ENCODE results near the gene PTPRG. TPM values are rescaled to one million over a fixed set of nuclear protein-coding genes. Genes with fewer than 3 reads are reported as not detected.

The PTPRG gene
- total RNA-seq, 6 experiments from 2014 or later = 11.7 to 27.8 (median 14.7) TPM

DNA sequence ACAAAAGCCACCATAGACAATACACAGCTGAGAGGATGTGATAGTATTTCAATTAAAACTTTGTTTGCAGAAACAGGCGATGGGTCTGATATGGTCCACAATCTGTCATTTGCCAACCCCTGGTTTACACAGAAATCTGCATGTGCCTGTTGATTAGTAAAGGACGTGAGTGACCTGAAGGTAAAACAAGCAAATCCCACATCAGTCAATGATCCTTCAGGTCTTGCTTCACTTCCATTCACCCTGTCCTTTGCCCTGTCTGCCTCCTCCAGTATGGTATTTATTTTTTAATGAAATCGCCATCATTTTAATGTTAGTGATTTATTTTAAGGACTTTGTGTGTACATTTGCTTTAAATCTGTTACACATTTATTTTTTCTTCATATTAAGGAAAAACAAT, 645.8 kb downstream of the PTPRG start:
- H3K27me3 ChIP-seq = no peaks in the 10 kb centered on the region
- WGBS (ENCODE audit: insufficient coverage, low coverage, low lambda C conversion rate, missing lambda C conversion rate) = 28% methylated on average over 3 of the region's 3 CpGs
- H3K4me1 ChIP-seq = no peaks in the 10 kb centered on the region
- ATAC-seq = peak in 3 of 4 donors; percentile 55 to 75 (median 59)
- no peak overlapping the region for H3K27ac ChIP-seq
- no peaks in the 10 kb centered on the region for H3K9me3 ChIP-seq
- no peak for DNase-seq
- no peaks in the 10 kb centered on the region for H3K36me3 ChIP-seq
- intact Hi-C loops (cut with DNase I) = no loop called here
- no peak overlapping the region for H3K4me3 ChIP-seq
- TF ChIP-seq, protein P1, sequence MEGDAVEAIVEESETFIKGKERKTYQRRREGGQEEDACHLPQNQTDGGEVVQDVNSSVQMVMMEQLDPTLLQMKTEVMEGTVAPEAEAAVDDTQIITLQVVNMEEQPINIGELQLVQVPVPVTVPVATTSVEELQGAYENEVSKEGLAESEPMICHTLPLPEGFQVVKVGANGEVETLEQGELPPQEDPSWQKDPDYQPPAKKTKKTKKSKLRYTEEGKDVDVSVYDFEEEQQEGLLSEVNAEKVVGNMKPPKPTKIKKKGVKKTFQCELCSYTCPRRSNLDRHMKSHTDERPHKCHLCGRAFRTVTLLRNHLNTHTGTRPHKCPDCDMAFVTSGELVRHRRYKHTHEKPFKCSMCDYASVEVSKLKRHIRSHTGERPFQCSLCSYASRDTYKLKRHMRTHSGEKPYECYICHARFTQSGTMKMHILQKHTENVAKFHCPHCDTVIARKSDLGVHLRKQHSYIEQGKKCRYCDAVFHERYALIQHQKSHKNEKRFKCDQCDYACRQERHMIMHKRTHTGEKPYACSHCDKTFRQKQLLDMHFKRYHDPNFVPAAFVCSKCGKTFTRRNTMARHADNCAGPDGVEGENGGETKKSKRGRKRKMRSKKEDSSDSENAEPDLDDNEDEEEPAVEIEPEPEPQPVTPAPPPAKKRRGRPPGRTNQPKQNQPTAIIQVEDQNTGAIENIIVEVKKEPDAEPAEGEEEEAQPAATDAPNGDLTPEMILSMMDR (IDR thresholded peaks at IDR 0.05) = no peak
- TF ChIP-seq POLR2A (IDR thresholded peaks at IDR 0.05) = no peak

DNA sequence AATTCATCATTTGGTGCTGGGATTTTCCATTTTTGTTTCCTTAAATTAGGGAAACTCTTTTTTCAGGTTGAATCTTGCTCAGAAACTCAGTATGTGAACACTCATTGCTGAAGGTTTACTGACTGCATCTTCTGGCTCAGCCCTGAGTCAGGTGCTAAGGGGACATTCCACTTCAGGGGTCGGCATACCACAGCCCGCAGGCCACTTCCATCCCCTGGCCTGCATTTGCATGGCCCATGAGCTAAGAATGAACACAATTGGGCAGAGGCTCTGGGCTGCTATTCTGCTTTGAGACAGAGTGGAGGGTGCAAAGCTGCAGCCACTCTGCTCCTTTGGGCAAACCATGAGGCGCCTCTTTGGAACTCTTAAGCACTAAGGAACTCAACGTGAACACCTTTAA, 647.0 kb downstream of the PTPRG start:
- DNase-seq = no peak
- 100% methylated on average over 3 of the region's 4 CpGs for WGBS (ENCODE audit: insufficient coverage, low coverage, low lambda C conversion rate, missing lambda C conversion rate)
- Histone ChIP-seq H3K36me3 (no peaks in the 10 kb centered on the region), H3K27ac (no peak overlapping the region), H3K9me3 (no peaks in the 10 kb centered on the region), H3K4me1 (no peaks in the 10 kb centered on the region), H3K27me3 (no peaks in the 10 kb centered on the region), H3K4me3 (no peak overlapping the region)
- intact Hi-C loops (cut with DNase I) = no loop called here
- no peak for TF ChIP-seq POLR2A (IDR thresholded peaks at IDR 0.05)
- TF ChIP-seq, protein P1 (IDR thresholded peaks at IDR 0.05) = no peak
- no peak for ATAC-seq

DNA sequence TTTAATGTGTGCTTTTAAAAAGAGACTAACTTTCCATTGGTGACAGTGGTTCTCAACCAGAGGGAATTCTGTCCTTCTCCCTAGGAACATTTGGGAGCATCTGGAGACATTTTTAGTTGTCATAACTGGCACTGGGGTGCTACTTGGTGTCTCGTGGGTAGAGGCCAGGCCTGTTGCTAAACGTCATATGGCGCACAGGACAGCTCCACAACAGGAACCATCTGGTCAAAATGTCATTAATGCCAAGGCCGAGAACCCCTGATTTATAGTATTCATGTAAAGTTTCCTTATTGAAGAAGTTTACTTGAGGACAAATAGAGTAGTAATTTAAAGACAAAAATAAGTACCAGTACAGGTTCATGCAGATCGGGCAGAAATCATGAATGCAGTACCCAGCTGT, 647.7 kb downstream of the PTPRG start:
- Histone ChIP-seq H3K36me3 (no peaks in the 10 kb centered on the region), H3K27ac (no peak overlapping the region), H3K4me1 (no peaks in the 10 kb centered on the region), H3K27me3 (no peaks in the 10 kb centered on the region), H3K9me3 (no peaks in the 10 kb centered on the region), H3K4me3 (no peak overlapping the region)
- 71% methylated on average over 4 of the region's 5 CpGs for WGBS (ENCODE audit: insufficient coverage, low coverage, low lambda C conversion rate, missing lambda C conversion rate)
- intact Hi-C loops (cut with DNase I) = no loop called here
- DNase-seq (no peak), ATAC-seq (no peak)
- no peak for TF ChIP-seq POLR2A (IDR thresholded peaks at IDR 0.05)
- TF ChIP-seq, protein P1 (IDR thresholded peaks at IDR 0.05) = no peak

DNA sequence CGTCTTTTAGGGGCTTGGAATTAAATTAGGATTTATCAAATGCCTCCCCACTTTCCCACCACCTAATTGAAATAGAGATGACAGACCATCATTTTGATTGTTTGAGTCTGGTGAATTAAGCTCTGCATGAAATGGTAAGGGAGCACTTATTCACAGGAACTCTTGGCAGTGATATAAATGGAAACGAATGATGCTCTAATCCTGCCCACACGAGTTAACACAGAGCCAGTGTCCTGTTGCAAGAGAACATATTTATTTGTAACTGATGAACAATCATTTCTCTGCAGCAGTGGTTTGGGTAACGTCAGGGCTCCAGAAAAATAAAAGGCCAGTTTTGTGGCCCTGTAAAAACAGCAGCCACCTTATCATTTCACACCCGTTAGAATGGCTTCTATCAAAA, 648.6 kb downstream of the PTPRG start:
- no peaks in the 10 kb centered on the region for H3K27me3 ChIP-seq
- H3K36me3 ChIP-seq = no peaks in the 10 kb centered on the region
- intact Hi-C loops (cut with DNase I) = no loop called here
- H3K27ac ChIP-seq = no peak overlapping the region
- no peaks in the 10 kb centered on the region for H3K9me3 ChIP-seq
- H3K4me1 ChIP-seq = no peaks in the 10 kb centered on the region
- ATAC-seq (no peak), DNase-seq (no peak)
- WGBS (ENCODE audit: insufficient coverage, low coverage, low lambda C conversion rate, missing lambda C conversion rate) = 73% methylated on average over 5 of the region's 5 CpGs
- no peak for TF ChIP-seq POLR2A (IDR thresholded peaks at IDR 0.05)
- TF ChIP-seq, protein P1 (IDR thresholded peaks at IDR 0.05) = no peak
- no peak overlapping the region for H3K4me3 ChIP-seq

All from right lobe of liver (tissue), 6 donors.